Choroid plexus epithelial cell (primary cell): ENCODE results near the gene ERVH48-1.
"Not testable (repeated sequence)": the region's sequence is repeated elsewhere in the genome, so short reads cannot be mapped to it uniquely, and the experiment has no call there.

Experiments used
- DNase-seq: peaks from one replicate; pipeline ENCODE4 v3.0.0-alpha.2; 2010; ENCODE audit warnings: low read depth
- H3K4me3 ChIP-seq: 2 replicates; pipeline ENCODE4 v1.5.1; 2011; ENCODE audit warnings: low read depth, mild to moderate bottlenecking, control low read depth, low read length, moderate library complexity
- CTCF ChIP-seq: conservative IDR thresholded peaks from 2 replicates; pipeline ENCODE4 v1.5.1; 2011; ENCODE audit warnings: low read depth, mild to moderate bottlenecking, control low read depth, inconsistent platforms, low read length, moderate library complexity

Gene ERVH48-1

GRCh38 chr21:42965211-42965560 is 39.8 kb upstream of the ERVH48-1 start:
- H3K4me3 ChIP-seq: no peak overlapping the region
- no peak for TF ChIP-seq CTCF
- DNase-seq: no peak

GRCh38 chr21:42964546-42965210 is 39.2 kb upstream of the ERVH48-1 start:
- H3K4me3 ChIP-seq: no peak overlapping the region
- no peak for TF ChIP-seq CTCF
- no peak for DNase-seq

GRCh38 chr21:42964086-42964485 is 38.7 kb upstream of the ERVH48-1 start:
- TF ChIP-seq CTCF: no peak
- DNase-seq: no peak
- H3K4me3 ChIP-seq: no peak overlapping the region

- no peak for DNase-seq
- TF ChIP-seq CTCF: no peak
- no peak overlapping the region for H3K4me3 ChIP-seq
Measured at GRCh38 chr21:42962380-42963007, 37.1 kb upstream of the ERVH48-1 start.

- no peak overlapping the region for H3K4me3 ChIP-seq
- no peak for DNase-seq
- TF ChIP-seq CTCF: no peak
Measured at GRCh38 chr21:42959728-42960127, 34.3 kb upstream of the ERVH48-1 start.

- not testable (repeated sequence) for DNase-seq, H3K4me3 ChIP-seq
Measured at GRCh38 chr21:42958122-42958521, 32.7 kb upstream of the ERVH48-1 start.

GRCh38 chr21:42956824-42957630 is 31.6 kb upstream of the ERVH48-1 start:
- DNase-seq: no peak
- no peak for TF ChIP-seq CTCF
- H3K4me3 ChIP-seq: no peak overlapping the region

GRCh38 chr21:42951193-42951592 is 25.8 kb upstream of the ERVH48-1 start:
- not testable (repeated sequence) for H3K4me3 ChIP-seq, DNase-seq

- not testable (repeated sequence) for H3K4me3 ChIP-seq, DNase-seq
Measured at GRCh38 chr21:42949094-42949755, 23.8 kb upstream of the ERVH48-1 start.
